ENCODE data around the gene ANKRD16. TPM values are rescaled to one million over a fixed set of nuclear protein-coding genes. Genes with fewer than 3 reads are reported as not detected.
"Not testable (repeated sequence)": the region's sequence is repeated elsewhere in the genome, so short reads cannot be mapped to it uniquely, and the experiment has no call there.

ANKRD16 gene
- total RNA-seq, 1 experiment from 2014 or later: 3.5 TPM

- no peak for DNase-seq (ENCODE audit: low read depth)
Measured at GRCh38 chr10:5835446-5836095, 54.1 kb downstream of the ANKRD16 start.

- no peak for DNase-seq (ENCODE audit: low read depth)
Measured at GRCh38 chr10:5833814-5834213, 55.9 kb downstream of the ANKRD16 start.

- DNase-seq (ENCODE audit: low read depth): no peak
Measured at GRCh38 chr10:5832946-5833345, 56.7 kb downstream of the ANKRD16 start.

GRCh38 chr10:5831446-5831782 lies 58.3 kb downstream of the ANKRD16 start:
- DNase-seq (ENCODE audit: low read depth): no peak

- no peak for DNase-seq (ENCODE audit: low read depth)
Measured at GRCh38 chr10:5830629-5831445, 58.9 kb downstream of the ANKRD16 start.

- DNase-seq (ENCODE audit: low read depth): no peak
Measured at GRCh38 chr10:5829267-5829666, 60.4 kb downstream of the ANKRD16 start.

- DNase-seq (ENCODE audit: low read depth): no peak
Measured at GRCh38 chr10:5828725-5829124, 61.0 kb downstream of the ANKRD16 start.

- DNase-seq (ENCODE audit: low read depth): no peak
Measured at GRCh38 chr10:5827841-5828240, 61.9 kb downstream of the ANKRD16 start.

GRCh38 chr10:5826511-5826910 lies 63.2 kb downstream of the ANKRD16 start:
- DNase-seq (ENCODE audit: low read depth): not testable (repeated sequence)

- no peak for DNase-seq (ENCODE audit: low read depth)
Measured at GRCh38 chr10:5818894-5819293, 70.8 kb downstream of the ANKRD16 start.

GRCh38 chr10:5818048-5818331 lies 71.7 kb downstream of the ANKRD16 start:
- no peak for DNase-seq (ENCODE audit: low read depth)

GRCh38 chr10:5817322-5818047 lies 72.2 kb downstream of the ANKRD16 start:
- no peak for DNase-seq (ENCODE audit: low read depth)

GRCh38 chr10:5816170-5816569 lies 73.5 kb downstream of the ANKRD16 start:
- DNase-seq (ENCODE audit: low read depth): no peak

- DNase-seq (ENCODE audit: low read depth): peak; percentile 22
Measured at GRCh38 chr10:5814110-5815107, 75.3 kb downstream of the ANKRD16 start.

GRCh38 chr10:5813341-5814109 lies 76.2 kb downstream of the ANKRD16 start, which contains the start of gene GDI2:
Gene GDI2, minus strand, starts transcription at chr10:5813434. Its CDS starts 176 bp downstream, at chr10:5813258.
- DNase-seq (ENCODE audit: low read depth): peak; percentile 94

GRCh38 chr10:5813091-5813340 lies 76.7 kb downstream of the ANKRD16 start:
- no peak for DNase-seq (ENCODE audit: low read depth)

GRCh38 chr10:5812283-5813090 lies 77.2 kb downstream of the ANKRD16 start:
- peak; percentile 35 for DNase-seq (ENCODE audit: low read depth)

Measured in Daoy (cell line).